Motor neuron (in vitro differentiated cells): Measurements from ENCODE around the gene MRPL2. TPM values are rescaled to one million over a fixed set of nuclear protein-coding genes. Genes with fewer than 3 reads are reported as not detected.
"Not testable (repeated sequence)": the region's sequence is repeated elsewhere in the genome, so short reads cannot be mapped to it uniquely, and the experiment has no call there.

Source experiments
- ATAC-seq, 8 experiments: fragments of 200-7000 bp; cut with Tn5 transposase; replicated peaks in 6 of 8; 2 replicates each; pipeline ENCODE4 v1.8.0; 2021; ENCODE audit warnings: mild to moderate bottlenecking in 8 of 8, moderate library complexity in 8 of 8
- H3K27ac ChIP-seq, 2 donors: fragments of 250-450 bp; sonication (Bioruptor Pico); 2 replicates each; pipeline ENCODE4 v1.9.0; 2021; ENCODE audit warnings: antibody characterized with exemption in 2 of 2, mild to moderate bottlenecking in 2 of 2, moderate library complexity in 1 of 2
- H3K4me1 ChIP-seq, 2 donors: fragments of 250-450 bp; sonication (Bioruptor Pico); replicated peaks in 1 of 2; 2 replicates each; pipeline ENCODE4 v1.6.1; 2021; ENCODE audit warnings: antibody characterized with exemption in 2 of 2, mild to moderate bottlenecking in 2 of 2, moderate library complexity in 1 of 2
- H3K4me3 ChIP-seq, 5 donors: fragments of 250-450 bp; sonication (Bioruptor Pico); 2 replicates each; pipeline ENCODE4 v1.9.0; 2021; ENCODE audit warnings: antibody characterized with exemption in 5 of 5, mild to moderate bottlenecking in 5 of 5, moderate library complexity in 4 of 5
- WGBS, 10 experiments: fragments of 450-650 bp; shearing (Covaris generic); methylation state at CpG; one replicate each; pipeline ENCODE4 v1.0.0; 2022; 5-methylcytosine and 5-hydroxymethylcytosine counted together
- in situ Hi-C, 9 experiments: fragments of 400-800 bp; cut with MboI; loops; one replicate each; pipeline ENCODE4 v1.15.0; 2021; ENCODE audit warnings: low sequenced_read_pairs in 9 of 9, low pct_unique_long_range_greater_than_20kb in 2 of 9; ENCODE audit not compliant: unreplicated experiment in 9 of 9
- total RNA-seq, 8 experiments: library from RNA; unstranded; fragments of 300-600 nt; gene quantifications; 2 replicates each; pipeline versions ENCODE4 v1.2.3 to v1.2.4, GENCODE V29; 2022

The MRPL2 gene
- total RNA-seq, 8 experiments from 2014 or later = 25.0 to 81.6 (median 42.7) TPM

GRCh38 chr6:43091436-43091991, 32.3 kb upstream of the MRPL2 start:
- peaks cover 29 to 48% of the 10 kb centered on the region in 2 donors for H3K4me1 ChIP-seq
- H3K27ac ChIP-seq = no peak overlapping the region
- WGBS, 10 experiments = 49 to 95% (median 87%) methylated on average over 3 to 7 of the region's 10 CpGs; no CpG with 5 or more reads in 2 of the 10 experiments
- in situ Hi-C loops = no loop called here
- ATAC-seq = no peak
- H3K4me3 ChIP-seq = no peak overlapping the region

GRCh38 chr6:43091020-43091419, 31.8 kb upstream of the MRPL2 start:
- 73 to 100% (median 97%) methylated on average over 1 to 4 of the region's 5 CpGs; no CpG with 5 or more reads in 4 of the 10 experiments for WGBS, 10 experiments
- Histone ChIP-seq H3K27ac (no peak overlapping the region), H3K4me1 (peaks cover 29 to 44% of the 10 kb centered on the region in 2 donors), H3K4me3 (no peak overlapping the region)
- ATAC-seq = no peak
- in situ Hi-C loops = no loop called here

- WGBS, 10 experiments = 17 to 60% (median 50%) methylated on average over 1 to 2 of the region's 2 CpGs; no CpG with 5 or more reads in 5 of the 10 experiments
- H3K4me3 ChIP-seq = no peak overlapping the region
- H3K27ac ChIP-seq = peak overlapping the region in 1 of 2 donors; percentile 12
- ATAC-seq = peak in 1 of 8 experiments; percentile 2
- peaks cover 25 to 40% of the 10 kb centered on the region in 2 donors for H3K4me1 ChIP-seq
- in situ Hi-C loops = no loop called here
Observed at GRCh38 chr6:43090559-43090956, 31.3 kb upstream of the MRPL2 start.

GRCh38 chr6:43089874-43090558, 30.8 kb upstream of the MRPL2 start:
- Histone ChIP-seq H3K27ac (peak overlapping the region; percentile 12 to 19), H3K4me3 (no peak overlapping the region)

GRCh38 chr6:43089467-43089866, 30.2 kb upstream of the MRPL2 start:
- Histone ChIP-seq H3K4me1 (peaks cover 25 to 40% of the 10 kb centered on the region in 2 donors), H3K27ac (no peak overlapping the region), H3K4me3 (no peak overlapping the region)
- 15 to 68% (median 47%) methylated on average over 1 to 4 of the region's 4 CpGs; no CpG with 5 or more reads in 3 of the 10 experiments for WGBS, 10 experiments
- in situ Hi-C loops = no loop called here
- peak in 5 of 8 experiments; percentile 21 to 40 (median 34) for ATAC-seq

More at GRCh38 chr6:43089874-43090558, 30.8 kb upstream of the MRPL2 start:
- 16 to 80% (median 57%) methylated on average over 1 to 6 of the region's 8 CpGs; no CpG with 5 or more reads in 1 of the 10 experiments for WGBS, 10 experiments
- H3K4me1 ChIP-seq = peaks cover 25 to 40% of the 10 kb centered on the region in 2 donors
- in situ Hi-C loops = no loop called here
- peak in 7 of 8 experiments; percentile 13 to 42 (median 40) for ATAC-seq

- 67 to 100% (median 86%) methylated on average over 1 to 3 of the region's 4 CpGs; no CpG with 5 or more reads in 4 of the 10 experiments for WGBS, 10 experiments
- no peak overlapping the region for H3K27ac ChIP-seq
- ATAC-seq = no peak
- in situ Hi-C loops = no loop called here
- H3K4me1 ChIP-seq = peaks cover 25 to 33% of the 10 kb centered on the region in 2 donors
- no peak overlapping the region for H3K4me3 ChIP-seq
Observed at GRCh38 chr6:43088654-43089056, 29.4 kb upstream of the MRPL2 start.

- H3K4me3 ChIP-seq = no peak overlapping the region
- peaks cover 16 to 20% of the 10 kb centered on the region in 2 donors for H3K4me1 ChIP-seq
- 80 to 100% (median 88%) methylated on average over 2 to 3 of the region's 8 CpGs; no CpG with 5 or more reads in 7 of the 10 experiments for WGBS, 10 experiments
- in situ Hi-C loops = no loop called here
- peak in 1 of 8 experiments; percentile 25 for ATAC-seq
- no peak overlapping the region for H3K27ac ChIP-seq
Observed at GRCh38 chr6:43086022-43086658, 26.9 kb upstream of the MRPL2 start.

- Histone ChIP-seq H3K4me3 (no peak overlapping the region), H3K27ac (no peak overlapping the region), H3K4me1 (peaks cover 2 to 6% of the 10 kb centered on the region in 2 donors)
- ATAC-seq = peak in 1 of 8 experiments; percentile 85
- 42 to 87% (median 74%) methylated on average over 3 to 9 of the region's 13 CpGs; no CpG with 5 or more reads in 2 of the 10 experiments for WGBS, 10 experiments
- in situ Hi-C loops = no loop called here
Observed at GRCh38 chr6:43082806-43083655, 23.8 kb upstream of the MRPL2 start.

- WGBS, 10 experiments = 0 to 100% (median 91%) methylated on average over 1 to 9 of the region's 9 CpGs; no CpG with 5 or more reads in 2 of the 10 experiments
- peak in 2 of 8 experiments; percentile 28 to 33 for ATAC-seq
- in situ Hi-C loops, H3K27ac ChIP-seq, H3K4me3 ChIP-seq: not testable (repeated sequence)
- peaks cover 10 to 15% of the 10 kb centered on the region in 2 donors for H3K4me1 ChIP-seq
Observed at GRCh38 chr6:43081922-43082321, 22.7 kb upstream of the MRPL2 start.

- 69 to 100% (median 89%) methylated on average over 1 to 4 of the region's 4 CpGs; no CpG with 5 or more reads in 4 of the 10 experiments for WGBS, 10 experiments
- ATAC-seq = no peak
- Histone ChIP-seq H3K4me1 (peaks cover 10 to 15% of the 10 kb centered on the region in 2 donors), H3K27ac (no peak overlapping the region), H3K4me3 (no peak overlapping the region)
- in situ Hi-C loops = no loop called here
Observed at GRCh38 chr6:43081043-43081442, 21.8 kb upstream of the MRPL2 start.

- H3K27ac ChIP-seq = no peak overlapping the region
- no peak for ATAC-seq
- no peak overlapping the region for H3K4me3 ChIP-seq
- H3K4me1 ChIP-seq = peaks cover 19 to 25% of the 10 kb centered on the region in 2 donors
- 0 to 100% (median 60%) methylated on average over 1 to 2 of the region's 2 CpGs; no CpG with 5 or more reads in 3 of the 10 experiments for WGBS, 10 experiments
- in situ Hi-C loops = loop anchor here in 4 of 9 experiments (10.0 kb wide), 3 partner anchors 46 to 66 kb away; no protein-coding TSS in a partner anchor
Observed at GRCh38 chr6:43078691-43079090, 19.5 kb upstream of the MRPL2 start.

GRCh38 chr6:43077981-43078511, 18.8 kb upstream of the MRPL2 start:
- 50 to 80% (median 78%) methylated on average over 1 to 3 of the region's 6 CpGs; no CpG with 5 or more reads in 7 of the 10 experiments for WGBS, 10 experiments
- in situ Hi-C loops = loop anchor here in 4 of 9 experiments (10.0 kb wide), 3 partner anchors 47 to 67 kb away; no protein-coding TSS in a partner anchor

More at GRCh38 chr6:43077981-43078511, 18.8 kb upstream of the MRPL2 start:
- H3K4me3 ChIP-seq = peak overlapping the region in 4 of 5 donors; percentile 62 to 87 (median 78)
- peak in 2 of 8 experiments; percentile 5 to 6 for ATAC-seq
- no peak overlapping the region for H3K27ac ChIP-seq
- H3K4me1 ChIP-seq = peaks cover 19 to 25% of the 10 kb centered on the region in 2 donors
